ENCODE results near the gene PICALM.

DNA sequence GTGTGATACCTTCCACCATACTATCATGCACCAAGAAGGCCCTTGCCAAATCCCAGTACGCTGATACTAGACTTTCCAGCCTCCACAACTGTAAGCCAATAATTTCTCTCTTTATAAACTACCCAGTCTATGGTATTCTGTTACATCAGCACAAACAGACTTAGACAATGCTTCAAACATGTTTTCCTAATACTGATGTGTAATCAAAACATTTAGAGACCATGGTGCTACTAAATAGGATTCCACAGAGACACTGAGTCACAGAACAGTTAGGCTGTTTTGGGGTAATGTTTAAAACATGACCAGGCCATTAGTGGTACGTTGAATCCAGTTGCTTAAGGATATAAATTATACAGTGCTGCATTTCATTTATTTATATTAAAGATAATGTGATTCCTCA, 103.7 kb downstream of the PICALM start:
- TF ChIP-seq CTCF (IDR thresholded peaks at IDR 0.05) (no peak), POLR2AphosphoS5 (IDR thresholded peaks at IDR 0.05) (no peak)

Data from gastroesophageal sphincter (tissue), 3 donors.